DOHH2 (cell line): ENCODE results near the gene TCN2.

ENCODE experiments used
- EZH2phosphoT487 ChIP-seq: fragments of 200-600 bp; sonication (generic); IDR thresholded peaks from 2 replicates; pipeline ENCODE4 v1.6.1; 2017; ENCODE audit warnings: borderline replicate concordance, mild to moderate bottlenecking, antibody characterized with exemption, low read length, moderate library complexity, mixed read lengths
- TF ChIP-seq, protein P1 (sequence below): fragments of 200-600 bp; sonication (generic); IDR thresholded peaks from one replicate; pipeline ENCODE4 v1.5.1; 2014; ENCODE audit warnings: antibody characterized with exemption, mild to moderate bottlenecking, low read depth, low read length; ENCODE audit not compliant: poor library complexity, severe bottlenecking

DNA sequence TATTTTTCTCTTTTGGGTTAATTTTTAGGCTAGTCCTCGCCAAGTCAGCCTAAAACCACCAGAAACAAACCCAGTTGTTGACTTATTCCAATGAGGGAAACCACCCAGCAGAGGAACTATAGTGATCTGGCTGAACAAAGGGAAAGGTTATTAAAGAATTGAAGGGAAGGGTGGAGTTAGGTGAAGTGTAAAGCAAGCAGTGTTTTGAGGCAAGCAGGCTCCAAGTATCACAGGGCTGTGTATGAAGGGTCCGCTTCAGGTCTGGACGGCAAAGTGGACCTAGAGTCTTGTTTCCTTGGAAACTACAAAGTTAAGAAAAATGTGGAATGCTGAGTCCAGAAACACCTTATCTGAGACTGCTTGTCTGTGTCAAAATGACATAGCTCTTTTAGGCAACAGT is 3.2 kb upstream of the TCN2 start:
- TF ChIP-seq, protein P1, sequence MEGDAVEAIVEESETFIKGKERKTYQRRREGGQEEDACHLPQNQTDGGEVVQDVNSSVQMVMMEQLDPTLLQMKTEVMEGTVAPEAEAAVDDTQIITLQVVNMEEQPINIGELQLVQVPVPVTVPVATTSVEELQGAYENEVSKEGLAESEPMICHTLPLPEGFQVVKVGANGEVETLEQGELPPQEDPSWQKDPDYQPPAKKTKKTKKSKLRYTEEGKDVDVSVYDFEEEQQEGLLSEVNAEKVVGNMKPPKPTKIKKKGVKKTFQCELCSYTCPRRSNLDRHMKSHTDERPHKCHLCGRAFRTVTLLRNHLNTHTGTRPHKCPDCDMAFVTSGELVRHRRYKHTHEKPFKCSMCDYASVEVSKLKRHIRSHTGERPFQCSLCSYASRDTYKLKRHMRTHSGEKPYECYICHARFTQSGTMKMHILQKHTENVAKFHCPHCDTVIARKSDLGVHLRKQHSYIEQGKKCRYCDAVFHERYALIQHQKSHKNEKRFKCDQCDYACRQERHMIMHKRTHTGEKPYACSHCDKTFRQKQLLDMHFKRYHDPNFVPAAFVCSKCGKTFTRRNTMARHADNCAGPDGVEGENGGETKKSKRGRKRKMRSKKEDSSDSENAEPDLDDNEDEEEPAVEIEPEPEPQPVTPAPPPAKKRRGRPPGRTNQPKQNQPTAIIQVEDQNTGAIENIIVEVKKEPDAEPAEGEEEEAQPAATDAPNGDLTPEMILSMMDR, result no peak
- TF ChIP-seq EZH2phosphoT487, result no peak
